NCI-H446 treated with DMSO at 0.1 percent for 48 hours (cell line): ENCODE data around the gene TARP.
"Not testable (repeated sequence)": the region's sequence is repeated elsewhere in the genome, so short reads cannot be mapped to it uniquely, and the experiment has no call there.

ENCODE experiments used
- DNase-seq: peaks from one replicate; lab custom pipeline; 2025; lab: John Stamatoyannopoulos, UW

TARP gene

GRCh38 chr7:38299275-38299931 is 26.0 kb upstream of the TARP start:
- DNase-seq: no peak

- DNase-seq: no peak
These were observed 22.8 kb upstream of the TARP start for GRCh38 chr7:38296059-38296857.

GRCh38 chr7:38294926-38295325 is 21.5 kb upstream of the TARP start:
- DNase-seq: no peak

GRCh38 chr7:38292442-38292841 is 19.0 kb upstream of the TARP start:
- no peak for DNase-seq

GRCh38 chr7:38291650-38292049 is 18.2 kb upstream of the TARP start:
- no peak for DNase-seq

- DNase-seq: no peak
These were observed 17.7 kb upstream of the TARP start for GRCh38 chr7:38291117-38291647.

- no peak for DNase-seq
These were observed 11.1 kb upstream of the TARP start for GRCh38 chr7:38284553-38284952.

GRCh38 chr7:38283809-38284208 is 10.4 kb upstream of the TARP start:
- no peak for DNase-seq

- DNase-seq: no peak
These were observed 9.7 kb upstream of the TARP start for GRCh38 chr7:38283107-38283506.

GRCh38 chr7:38282081-38282480 is 8.6 kb upstream of the TARP start:
- no peak for DNase-seq

GRCh38 chr7:38281266-38281665 is 7.8 kb upstream of the TARP start:
- DNase-seq: no peak

- DNase-seq: no peak
These were observed 7.3 kb upstream of the TARP start for GRCh38 chr7:38280707-38281106.

GRCh38 chr7:38280000-38280399 is 6.6 kb upstream of the TARP start:
- DNase-seq: no peak

GRCh38 chr7:38276096-38276877 is 2.9 kb upstream of the TARP start:
- DNase-seq: no peak

GRCh38 chr7:38274927-38275620 is 1.6 kb upstream of the TARP start:
- no peak for DNase-seq

GRCh38 chr7:38274486-38274885 is 1.1 kb upstream of the TARP start:
- no peak for DNase-seq

- not testable (repeated sequence) for DNase-seq
These were observed 3.0 kb downstream of the TARP start for GRCh38 chr7:38270405-38270804.

GRCh38 chr7:38269704-38270346 is 3.6 kb downstream of the TARP start:
- DNase-seq: not testable (repeated sequence)

GRCh38 chr7:38265958-38266357 is 7.5 kb downstream of the TARP start:
- DNase-seq: not testable (repeated sequence)

- not testable (repeated sequence) for DNase-seq
These were observed 8.8 kb downstream of the TARP start for GRCh38 chr7:38264602-38265001.

- DNase-seq: not testable (repeated sequence)
These were observed 10.2 kb downstream of the TARP start for GRCh38 chr7:38263274-38263673.
